ENCODE results near the gene PDIA6.
"Not testable (repeated sequence)": the region's sequence is repeated elsewhere in the genome, so short reads cannot be mapped to it uniquely, and the experiment has no call there.

The PDIA6 gene

GRCh38 chr2:10810202-10811161 lies 2.1 kb downstream of the PDIA6 start:
- DNase-seq (ENCODE audit: low read depth), result no peak

GRCh38 chr2:10806543-10806942 lies 6.0 kb downstream of the PDIA6 start:
- no peak for DNase-seq (ENCODE audit: low read depth)

DNA sequence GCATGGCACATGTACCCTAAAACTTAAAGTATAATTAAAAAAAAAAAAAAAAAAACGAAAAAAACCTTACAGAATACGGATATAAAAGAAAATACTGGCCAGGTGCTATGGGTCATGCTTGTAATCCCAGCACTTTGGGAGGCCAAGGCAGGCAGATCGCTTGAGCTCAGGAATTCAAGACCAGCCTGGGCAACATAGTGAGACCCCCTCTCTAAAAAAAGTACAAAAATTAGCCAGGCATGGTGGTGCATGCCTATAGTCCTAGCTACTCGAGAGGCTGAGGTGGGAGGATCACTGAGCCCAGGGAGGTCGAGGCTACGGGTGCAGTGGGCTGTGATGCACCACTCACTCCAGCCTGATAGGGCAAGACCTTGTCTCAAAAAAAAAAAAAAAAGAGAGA lies 6.6 kb downstream of the PDIA6 start:
- DNase-seq (ENCODE audit: low read depth), result not testable (repeated sequence)

DNA sequence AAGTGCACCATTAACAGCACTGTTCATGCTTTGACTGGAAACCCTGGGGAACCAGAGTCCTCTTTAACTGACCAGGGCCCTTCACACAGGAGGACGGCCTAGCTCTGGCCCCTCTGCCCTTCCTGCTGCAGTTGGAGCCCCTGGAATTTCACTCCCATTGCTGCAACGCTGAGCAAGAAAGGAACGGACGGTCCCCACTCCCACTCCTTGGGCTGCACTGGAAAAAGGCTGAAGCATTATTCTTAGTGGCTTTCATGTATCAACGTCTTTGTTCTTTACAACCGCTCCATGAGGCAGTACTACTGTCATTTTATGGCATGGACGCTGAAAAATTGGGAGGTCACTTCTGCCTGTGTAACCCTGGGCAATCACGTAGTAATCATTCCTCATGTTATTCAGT lies 9.9 kb downstream of the PDIA6 start:
- DNase-seq (ENCODE audit: low read depth), result no peak

GRCh38 chr2:10800163-10800562 lies 12.4 kb downstream of the PDIA6 start:
- DNase-seq (ENCODE audit: low read depth), result no peak

DNA sequence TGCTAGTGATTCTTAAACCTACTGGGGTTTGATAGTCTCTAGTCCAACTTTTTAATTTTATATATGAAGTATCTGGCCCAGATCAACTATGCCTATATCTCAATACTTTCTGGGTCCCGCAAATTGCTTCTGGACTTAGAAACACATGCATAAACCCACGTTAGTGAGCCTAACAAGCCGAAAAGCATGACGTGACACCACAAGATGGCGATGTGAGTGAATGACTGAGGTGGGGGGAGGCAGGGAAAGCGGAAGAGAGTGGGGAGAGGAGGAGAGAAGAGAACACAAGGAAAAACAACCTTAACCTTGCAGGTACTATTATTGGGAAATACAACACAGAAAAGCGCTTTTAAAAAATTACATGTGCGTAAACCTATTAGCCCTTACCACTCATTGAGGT lies 13.8 kb downstream of the PDIA6 start:
- no peak for DNase-seq (ENCODE audit: low read depth)

GRCh38 chr2:10796703-10797102 lies 15.9 kb downstream of the PDIA6 start:
- DNase-seq (ENCODE audit: low read depth), result no peak

DNA sequence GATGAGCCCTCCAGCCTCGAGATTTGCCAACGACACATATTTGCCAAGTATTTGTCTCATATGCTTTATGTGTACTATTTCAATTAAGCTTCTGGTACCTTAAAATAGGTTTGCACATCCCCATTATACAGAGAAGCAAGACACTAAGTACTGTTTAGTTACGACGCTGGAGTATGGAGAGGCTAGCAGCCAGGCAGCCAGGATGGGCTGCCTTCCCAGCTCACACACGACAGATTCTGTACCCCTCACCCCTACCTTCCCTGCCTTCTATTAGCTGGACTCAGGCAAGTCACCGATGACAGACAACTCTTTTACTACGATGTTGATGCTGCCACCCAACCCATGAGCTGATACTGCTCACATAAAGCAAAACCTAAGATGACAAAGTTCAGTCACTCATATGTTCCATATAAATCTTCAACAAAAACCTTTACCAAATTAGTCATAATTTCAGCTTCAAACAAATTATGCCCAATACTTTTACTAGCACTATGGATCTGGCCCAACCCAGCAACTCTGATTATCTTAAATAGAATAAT lies 17.0 kb downstream of the PDIA6 start:
- DNase-seq (ENCODE audit: low read depth), result no peak

DNA sequence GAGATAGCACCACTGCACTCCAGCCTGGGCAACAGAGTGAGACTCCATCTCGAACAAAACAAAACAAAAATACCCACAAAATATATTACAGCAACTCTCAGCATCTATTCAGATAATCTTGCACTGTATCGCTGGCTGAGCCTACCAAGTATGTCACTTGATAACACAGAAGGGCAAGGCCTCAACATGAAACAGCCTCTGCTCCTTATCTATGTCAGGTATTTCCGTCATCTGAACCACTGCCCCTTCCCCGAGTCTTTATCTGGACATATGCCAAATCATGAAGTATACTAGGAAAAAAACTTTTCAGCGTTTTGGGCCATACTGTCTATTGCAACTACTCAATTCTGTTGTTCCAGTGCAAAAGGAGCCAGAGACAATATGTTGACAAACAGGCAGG lies 17.7 kb downstream of the PDIA6 start:
- DNase-seq (ENCODE audit: low read depth), result no peak

DNA sequence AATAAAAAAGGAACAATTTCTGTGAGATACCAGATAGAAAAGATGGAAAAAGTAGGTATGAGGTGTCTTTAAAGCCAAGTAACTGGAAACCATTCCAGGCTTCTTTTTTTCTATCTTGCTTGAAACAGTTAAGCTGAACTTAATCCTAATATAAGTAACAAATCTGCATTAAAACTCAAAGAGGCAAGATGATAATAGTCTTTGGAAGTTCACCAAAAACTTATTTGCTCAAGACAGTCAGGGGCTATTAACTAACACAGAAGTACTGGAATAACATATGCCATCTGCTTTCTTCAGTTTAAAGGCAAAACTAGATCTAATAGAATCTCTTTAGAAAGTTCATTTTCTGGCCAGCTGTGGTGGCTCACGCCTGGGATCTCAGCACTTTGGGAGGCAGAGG lies 18.8 kb downstream of the PDIA6 start:
- DNase-seq (ENCODE audit: low read depth), result no peak

DNA sequence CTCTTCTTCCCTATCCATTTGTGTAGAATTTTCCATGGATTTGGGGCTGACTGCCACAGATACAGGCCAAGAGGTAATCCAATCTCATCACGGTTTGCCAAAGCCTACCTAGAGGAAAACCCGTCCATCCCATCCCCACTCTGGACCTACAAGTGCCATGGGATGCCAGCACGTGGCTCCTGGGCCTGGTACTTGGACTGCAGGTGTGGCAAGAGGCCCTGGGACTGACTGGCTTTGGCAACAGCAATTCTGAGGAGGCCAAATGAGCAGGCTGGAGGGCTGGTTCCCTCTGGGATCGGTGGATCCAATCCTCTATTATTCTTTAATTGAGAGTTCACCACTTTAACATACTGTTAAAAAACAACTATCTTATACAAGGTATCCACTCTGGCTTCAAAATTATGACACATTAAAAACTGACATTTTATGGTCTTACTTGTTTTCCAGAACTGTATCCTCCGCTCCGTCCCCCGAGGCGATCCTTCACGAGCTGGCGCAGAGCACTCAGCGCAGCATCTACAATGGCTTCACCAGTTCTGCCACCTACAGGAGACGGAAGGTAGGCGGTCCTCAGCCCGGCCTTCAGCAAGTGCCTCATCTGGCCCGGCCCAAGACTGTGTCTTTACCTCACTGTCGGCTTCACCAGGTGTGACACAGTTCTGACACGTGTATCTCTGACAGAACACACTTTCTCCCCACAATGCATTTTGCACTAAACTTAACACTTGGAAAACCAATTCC lies 19.8 kb downstream of the PDIA6 start:
- DNase-seq (ENCODE audit: low read depth), result no peak

- no peak for DNase-seq (ENCODE audit: low read depth)
These were observed 20.5 kb downstream of the PDIA6 start for GRCh38 chr2:10792001-10792634.

DNA sequence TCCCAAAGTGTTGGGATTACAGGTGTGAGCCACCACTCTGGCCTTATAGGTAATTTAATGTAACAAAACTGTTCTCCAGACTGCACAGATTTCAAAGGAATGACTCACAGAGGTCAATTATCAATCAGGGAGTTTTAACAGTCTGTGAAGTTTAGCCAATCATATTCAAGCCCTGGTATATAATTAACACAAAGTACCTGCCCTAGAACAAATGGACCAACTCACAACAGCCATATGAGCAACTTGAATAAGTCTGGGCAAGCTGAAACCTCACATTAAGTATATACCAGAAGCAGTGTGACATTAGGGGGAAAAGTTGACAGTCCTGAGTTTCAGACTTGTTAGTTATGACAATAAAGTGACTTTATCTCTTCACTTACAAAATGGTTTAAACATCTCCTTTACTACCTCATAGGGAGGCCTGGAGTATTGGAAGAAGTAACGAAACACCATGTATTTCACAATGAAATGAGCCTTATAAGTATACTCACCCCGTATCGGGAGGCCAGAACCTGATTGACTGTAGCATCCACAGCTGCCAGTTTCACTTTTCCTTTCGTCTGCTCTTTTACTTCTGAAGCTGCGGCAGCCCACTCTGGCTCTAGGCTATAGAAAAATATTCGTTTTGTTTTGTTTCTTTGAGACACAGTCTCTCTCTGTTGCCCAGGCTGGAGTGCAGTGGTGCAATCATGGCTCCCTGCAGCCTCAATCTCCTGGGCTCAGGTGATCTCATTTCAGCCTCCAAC lies 22.2 kb downstream of the PDIA6 start:
- DNase-seq (ENCODE audit: low read depth), result no peak

DNA sequence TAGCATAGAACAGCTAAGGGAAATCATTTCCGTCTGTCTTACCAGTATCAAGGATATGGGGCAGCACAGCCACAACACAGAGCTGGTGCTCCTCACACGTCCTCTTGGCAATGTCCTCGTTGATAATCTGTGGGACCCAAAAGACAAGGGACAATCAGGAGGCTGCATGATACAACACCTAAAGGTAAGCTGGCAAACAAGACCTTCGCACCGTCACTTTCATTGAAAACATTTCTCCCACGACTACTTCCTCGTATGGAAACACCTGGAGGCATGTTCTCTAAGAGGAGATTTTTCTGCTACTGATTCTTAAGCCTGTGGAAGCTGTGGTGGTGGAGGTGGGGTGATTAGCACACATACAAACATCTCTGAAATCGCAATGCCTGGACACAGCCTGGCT lies 23.7 kb downstream of the PDIA6 start:
- DNase-seq (ENCODE audit: low read depth), result no peak

DNA sequence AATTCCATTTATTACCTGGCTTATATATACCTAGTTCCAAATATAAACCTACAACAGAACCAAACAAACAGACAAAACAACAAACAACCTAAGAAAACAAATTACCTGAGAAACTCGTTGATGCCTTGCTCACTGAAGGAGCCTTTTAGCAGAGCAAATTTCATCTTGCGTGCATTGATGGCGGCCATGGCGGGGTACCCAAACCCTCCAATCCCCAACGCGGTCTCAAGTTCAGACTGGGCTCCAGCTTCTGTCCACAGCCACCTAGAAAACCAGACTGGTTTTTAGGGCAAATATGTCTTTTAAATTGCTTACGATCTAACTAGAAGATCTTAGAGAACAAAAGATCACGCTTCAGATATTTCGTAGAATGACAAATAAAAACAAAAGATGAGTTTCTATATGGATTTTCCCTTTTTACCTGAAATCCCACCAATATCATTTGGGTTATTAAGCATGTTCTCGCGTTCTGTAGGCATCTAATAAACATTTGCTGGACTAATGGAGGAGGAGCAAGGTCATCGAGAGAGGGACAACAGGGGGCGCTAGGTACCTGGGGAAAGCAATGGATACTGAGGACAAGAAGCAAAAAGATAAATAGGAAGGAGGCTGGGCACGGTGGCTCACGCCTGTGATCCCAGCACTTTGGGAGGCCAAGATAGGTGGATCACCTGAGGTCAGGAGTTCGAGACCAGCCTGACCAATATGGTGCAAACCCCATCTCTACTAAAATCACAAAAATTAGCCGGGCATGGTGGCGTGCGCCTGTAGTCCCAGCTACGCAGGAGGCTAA lies 25.2 kb downstream of the PDIA6 start:
- DNase-seq (ENCODE audit: low read depth), result no peak

DNA sequence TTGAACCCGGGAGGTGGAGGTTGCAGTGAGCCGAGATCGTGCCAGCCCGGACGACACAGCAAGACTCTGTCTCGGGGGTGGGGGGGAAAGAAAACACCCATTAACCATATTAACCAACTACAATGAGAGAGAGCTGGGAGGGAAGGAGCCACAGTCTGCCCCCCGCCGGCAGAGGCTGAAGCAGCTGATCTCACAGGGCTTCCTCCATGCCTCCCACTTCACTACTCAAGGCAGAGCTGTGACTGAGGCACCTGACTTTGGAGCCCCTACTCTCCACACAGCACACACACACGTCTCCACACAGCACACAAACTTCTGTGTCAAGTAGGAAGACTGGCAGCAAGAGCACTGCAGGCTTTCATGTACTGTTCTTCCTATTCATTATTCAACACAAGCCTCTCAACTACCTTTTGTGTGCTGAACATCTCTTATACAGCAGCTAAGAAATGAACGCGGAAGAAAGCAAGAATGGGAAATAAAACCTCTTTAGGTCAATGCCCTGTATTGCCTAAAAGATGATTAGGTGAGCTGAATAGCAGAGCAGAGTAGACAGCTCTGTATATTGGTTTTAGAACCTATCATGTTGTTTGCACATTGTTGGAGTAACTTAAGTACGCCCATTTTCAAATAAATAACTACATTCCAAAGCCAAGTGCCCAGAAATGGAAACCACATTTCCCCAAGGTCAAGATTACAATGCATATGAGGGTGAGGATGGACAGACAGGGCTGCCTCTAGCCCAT lies 26.2 kb downstream of the PDIA6 start:
- DNase-seq (ENCODE audit: low read depth), result no peak

DNA sequence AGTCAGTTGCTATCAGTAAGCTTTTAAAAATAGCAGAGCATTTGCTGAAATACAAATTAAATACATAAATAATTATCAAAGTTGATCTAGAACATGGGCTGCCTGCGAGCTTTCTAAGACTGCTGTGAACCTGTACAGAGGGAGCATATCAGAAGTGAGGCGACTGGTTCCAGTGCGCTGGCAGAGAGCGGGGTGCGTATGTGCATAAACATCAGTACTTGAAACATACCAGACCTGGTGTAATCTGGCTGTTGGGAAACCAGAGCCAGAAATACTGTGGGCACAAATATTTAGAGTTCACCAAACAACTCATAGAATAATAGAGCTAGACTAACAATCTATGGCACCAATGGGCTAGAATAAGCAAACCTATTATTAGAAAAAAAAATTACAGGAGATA lies 27.3 kb downstream of the PDIA6 start:
- no peak for DNase-seq (ENCODE audit: low read depth)

DNA sequence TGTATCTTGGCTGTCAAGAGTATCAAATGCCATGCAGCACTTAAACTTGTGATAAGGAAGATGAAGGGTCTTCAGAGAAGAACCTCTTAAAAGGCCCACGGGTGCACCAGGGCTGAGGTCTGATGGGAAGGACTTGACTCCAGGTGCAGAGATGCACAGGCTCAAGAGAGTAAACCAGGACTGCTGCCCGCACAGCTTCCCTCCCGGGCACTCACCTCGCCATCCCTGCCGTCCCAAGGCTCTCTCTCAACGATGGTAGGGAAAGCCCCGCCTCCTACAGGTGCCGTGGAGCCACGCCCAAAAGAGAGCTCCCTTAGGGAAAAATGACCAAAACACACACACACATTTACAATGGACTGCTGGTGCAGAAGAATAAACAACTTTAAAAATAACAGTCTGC lies 27.9 kb downstream of the PDIA6 start:
- no peak for DNase-seq (ENCODE audit: low read depth)

- DNase-seq (ENCODE audit: low read depth), result no peak
These were observed 29.2 kb downstream of the PDIA6 start for GRCh38 chr2:10783421-10783820.

DNA sequence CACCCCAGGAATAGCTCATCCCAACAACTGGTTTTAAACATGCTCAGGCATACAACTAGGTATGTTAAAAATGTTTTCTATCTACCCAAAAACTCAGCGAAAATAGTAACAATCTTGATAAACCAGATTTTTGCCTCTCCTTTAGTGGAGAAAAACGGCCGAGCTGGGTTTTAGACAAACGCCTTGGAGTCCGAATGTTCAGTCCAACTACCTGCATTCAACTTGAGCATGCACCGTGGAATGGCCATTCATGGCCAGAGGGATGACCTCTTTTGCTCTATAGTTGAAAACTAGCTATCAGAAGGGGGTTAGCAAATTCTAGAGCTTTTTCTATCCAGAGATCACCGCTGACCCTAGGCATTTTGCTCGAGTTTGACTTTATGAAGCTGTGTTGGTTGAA lies 30.8 kb downstream of the PDIA6 start:
- no peak for DNase-seq (ENCODE audit: low read depth)

All from T-helper 22 cell (primary cell).